HG03135 (cell line): ENCODE measurements around the gene MKS1.

Source experiments
- ATAC-seq: cut with Tn5 transposase; IDR thresholded peaks from one replicate; pipeline ENCODE4 v1.9.1; 2021; ENCODE audit warnings: mild to moderate bottlenecking, moderate library complexity; ENCODE audit not compliant: unreplicated experiment

Gene MKS1

DNA sequence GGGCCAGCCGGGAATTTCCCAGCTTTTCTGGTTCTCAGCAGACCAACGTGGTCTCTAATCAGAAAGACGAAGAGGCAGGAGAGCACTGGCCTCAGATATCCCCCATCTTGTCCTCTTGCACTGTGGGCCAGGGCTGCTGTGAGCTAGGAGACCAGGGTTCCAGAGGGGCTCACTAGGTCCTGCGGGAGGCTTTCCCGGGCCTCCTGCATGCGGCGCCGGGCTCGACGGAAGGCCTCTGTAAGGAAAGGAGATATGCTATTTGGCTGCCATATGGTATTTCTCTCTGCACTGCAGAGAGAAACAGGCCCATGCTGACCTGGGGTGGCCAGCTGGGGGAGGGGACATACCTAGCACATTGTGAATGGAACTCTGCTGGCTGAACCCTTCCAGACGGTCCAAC, 13.1 kb downstream of the MKS1 start:
- ATAC-seq, result no peak

DNA sequence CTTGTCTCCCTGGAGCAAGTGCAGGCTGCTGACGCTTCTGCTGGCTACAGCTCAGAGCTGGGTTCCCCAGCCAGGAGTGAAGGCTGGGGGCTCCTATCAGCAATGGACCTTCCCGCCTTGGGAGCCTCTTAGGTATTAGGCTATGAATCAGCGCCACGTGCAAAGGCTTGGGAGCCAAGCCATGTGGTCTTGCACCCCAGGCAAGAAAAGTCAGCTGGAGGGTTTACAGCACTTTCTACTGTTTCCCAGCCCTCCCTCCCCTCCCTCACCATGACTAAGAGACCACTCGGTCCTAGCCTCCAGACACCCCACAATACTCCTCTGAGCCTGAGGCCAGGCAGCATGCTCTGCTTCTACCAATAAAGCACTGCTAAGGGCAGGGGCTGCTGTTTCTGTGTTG, 14.3 kb downstream of the MKS1 start:
- ATAC-seq, result no peak

- ATAC-seq, result no peak
Measured at GRCh38 chr17:58202859-58203258, 16.2 kb downstream of the MKS1 start.

- ATAC-seq, result no peak
Measured at GRCh38 chr17:58200024-58200633, 18.9 kb downstream of the MKS1 start.

- no peak for ATAC-seq
Measured at GRCh38 chr17:58196610-58197009, 22.4 kb downstream of the MKS1 start.

- no peak for ATAC-seq
Measured at GRCh38 chr17:58195518-58196123, 23.4 kb downstream of the MKS1 start.

DNA sequence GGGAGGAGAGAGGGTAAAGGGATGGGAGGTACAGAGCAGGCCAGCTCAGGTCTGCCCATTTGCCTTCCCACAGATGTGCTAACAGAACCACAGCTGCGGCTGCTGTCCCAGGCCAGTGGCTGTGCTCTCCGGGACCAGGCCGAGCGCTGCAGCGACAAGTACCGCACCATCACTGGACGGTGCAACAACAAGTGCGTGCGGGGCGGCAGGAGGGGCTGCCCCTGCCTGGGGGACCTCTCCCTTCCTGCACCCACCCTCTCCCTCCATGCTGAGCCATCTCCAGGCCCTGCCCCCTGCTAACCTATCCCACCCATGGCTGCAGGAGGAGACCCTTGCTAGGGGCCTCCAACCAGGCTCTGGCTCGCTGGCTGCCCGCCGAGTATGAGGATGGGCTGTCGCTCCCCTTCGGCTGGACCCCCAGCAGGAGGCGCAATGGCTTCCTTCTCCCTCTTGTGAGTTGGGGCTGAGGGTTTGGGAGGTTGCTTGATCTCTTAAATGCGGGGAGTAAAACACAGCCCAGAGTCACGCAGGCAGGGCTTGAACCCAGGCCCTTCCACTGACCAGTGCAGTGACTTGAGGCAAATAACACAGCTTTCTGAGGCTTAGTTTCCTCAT, 25.3 kb downstream of the MKS1 start:
- no peak for ATAC-seq

DNA sequence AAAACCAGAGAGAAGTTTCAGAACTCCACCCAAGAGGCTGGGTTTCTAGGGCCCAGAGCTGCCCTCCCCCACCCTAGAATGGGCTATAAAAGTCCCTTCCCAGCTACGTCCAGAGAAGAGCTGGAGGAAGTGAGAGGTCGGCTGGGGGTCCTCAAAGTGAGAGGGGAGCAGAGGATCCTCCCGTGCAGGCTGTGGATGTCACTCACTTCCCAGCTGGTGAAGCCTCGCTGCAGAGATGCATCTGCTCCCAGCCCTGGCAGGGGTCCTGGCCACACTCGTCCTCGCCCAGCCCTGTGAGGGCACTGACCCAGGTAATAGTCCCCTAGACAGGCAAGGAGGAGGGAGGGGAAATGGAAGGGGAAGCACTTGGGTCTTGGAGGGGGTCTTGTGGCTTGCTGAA, 26.4 kb downstream of the MKS1 start, which contains the start of gene EPX:
Gene EPX, plus strand, starts transcription at position 115 of the 400 bp plus-strand sequence. Its CDS starts 121 bp downstream, at position 236.
- no peak for ATAC-seq

DNA sequence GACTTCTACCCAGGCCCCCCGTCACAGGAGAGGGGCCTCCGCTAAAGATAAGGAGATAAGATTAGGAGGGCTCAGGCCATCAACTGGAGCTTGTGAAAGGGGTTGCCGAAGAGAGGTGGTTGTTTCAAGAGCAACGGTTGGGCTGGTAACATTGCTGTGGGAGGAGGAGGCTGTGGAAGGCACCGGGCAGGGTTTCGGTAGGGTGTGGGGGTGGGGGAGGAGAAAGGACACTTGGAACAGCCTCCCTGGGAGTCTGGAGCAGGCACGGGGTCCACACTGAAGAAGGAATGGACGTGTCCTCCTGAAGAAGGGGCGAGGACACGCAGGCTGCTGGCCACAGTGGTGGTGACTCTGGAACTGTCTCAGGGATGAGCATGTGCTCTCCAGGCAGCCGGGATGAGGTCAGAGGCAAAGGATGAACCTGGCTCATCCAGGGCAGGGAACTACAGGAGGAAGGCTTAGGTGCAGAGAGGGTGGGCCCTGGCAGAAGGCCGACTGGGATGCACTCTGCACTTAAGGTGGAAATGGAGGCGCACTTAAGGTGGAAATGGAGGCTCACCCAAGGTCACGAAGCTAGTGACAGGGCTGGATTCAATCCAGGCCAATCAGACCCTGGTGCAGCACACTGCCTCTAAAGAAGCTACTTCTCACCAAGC, 27.7 kb downstream of the MKS1 start:
- ATAC-seq, result no peak

DNA sequence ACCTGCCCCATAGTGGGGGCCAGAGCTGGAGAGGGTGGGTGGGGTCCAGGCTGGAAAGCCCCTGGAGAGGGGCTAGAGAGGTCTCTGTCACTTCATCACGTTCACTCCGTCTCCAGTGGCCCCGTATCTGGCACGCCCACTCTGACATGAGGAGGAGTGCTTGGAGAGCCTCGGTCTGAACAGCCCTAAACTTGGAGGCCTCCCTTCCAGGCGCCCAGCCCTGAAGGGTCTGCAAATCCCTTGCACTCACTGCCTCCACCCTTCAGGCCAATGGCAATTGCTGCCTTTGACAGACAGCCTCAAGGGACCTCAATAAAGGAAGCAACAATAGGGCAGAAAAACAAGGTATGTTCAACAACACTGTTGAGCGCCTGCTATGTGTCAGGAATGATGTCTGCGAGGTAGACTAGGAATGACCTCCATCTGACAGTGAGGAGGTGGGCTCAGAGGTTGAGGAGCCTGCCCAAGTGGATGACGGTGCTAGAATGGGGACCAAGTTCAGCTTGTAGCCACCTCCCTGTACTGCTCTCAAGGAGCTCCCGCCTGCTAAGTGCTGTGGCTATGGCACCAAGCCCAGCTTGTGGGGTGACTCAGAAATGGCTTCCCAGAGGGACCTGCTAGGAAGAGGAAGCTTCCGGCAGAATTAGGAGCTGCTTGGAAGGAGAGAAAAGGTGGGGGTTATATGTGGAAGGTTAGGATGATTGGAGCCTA, 29.5 kb downstream of the MKS1 start:
- ATAC-seq, result no peak

GRCh38 chr17:58187675-58188074, 31.4 kb downstream of the MKS1 start:
- ATAC-seq, result no peak

- ATAC-seq, result no peak
Measured at GRCh38 chr17:58187063-58187462, 32.0 kb downstream of the MKS1 start.

DNA sequence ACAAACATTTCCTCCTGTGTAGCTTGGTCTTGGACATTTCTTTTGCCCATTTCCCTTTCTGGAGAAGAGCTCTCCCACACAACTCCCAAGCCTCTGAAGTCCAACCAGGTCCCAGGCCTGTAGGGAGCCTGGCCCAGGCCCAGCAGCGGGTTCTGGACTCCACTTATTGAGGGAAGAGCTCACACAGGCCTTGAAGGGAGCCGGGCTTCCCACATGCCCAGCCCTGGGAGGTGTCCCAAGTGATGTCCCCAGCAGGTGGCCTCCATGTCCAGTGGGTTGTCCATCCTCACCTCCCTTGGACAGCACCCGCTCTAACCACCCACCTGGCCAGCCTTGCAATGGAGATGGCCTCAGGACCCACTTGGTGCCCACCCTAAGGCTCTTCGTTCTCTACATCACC, 32.5 kb downstream of the MKS1 start:
- no peak for ATAC-seq

- ATAC-seq, result no peak
Measured at GRCh38 chr17:58184986-58185761, 33.9 kb downstream of the MKS1 start.

- ATAC-seq, result no peak
Measured at GRCh38 chr17:58184308-58184985, 34.6 kb downstream of the MKS1 start.

DNA sequence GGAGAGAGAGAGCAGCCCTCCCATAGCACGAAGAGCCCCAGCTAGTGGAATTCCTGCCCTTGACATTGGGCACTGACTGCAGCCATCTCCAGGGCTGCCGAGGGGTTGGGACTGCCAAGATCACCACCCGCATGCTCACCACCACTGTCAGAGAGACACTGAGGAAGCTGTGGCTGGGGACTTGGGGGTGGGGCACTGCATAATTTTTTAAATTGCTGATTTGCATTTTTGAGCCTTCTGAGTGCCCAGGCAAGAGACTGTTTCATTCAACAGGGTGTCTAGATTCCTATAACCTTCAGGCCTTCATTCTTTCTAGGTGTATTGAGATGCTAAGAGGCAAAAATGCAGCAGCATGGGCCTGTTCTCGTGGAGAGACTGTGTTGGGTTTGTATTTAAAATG, 35.5 kb downstream of the MKS1 start:
- ATAC-seq, result no peak

DNA sequence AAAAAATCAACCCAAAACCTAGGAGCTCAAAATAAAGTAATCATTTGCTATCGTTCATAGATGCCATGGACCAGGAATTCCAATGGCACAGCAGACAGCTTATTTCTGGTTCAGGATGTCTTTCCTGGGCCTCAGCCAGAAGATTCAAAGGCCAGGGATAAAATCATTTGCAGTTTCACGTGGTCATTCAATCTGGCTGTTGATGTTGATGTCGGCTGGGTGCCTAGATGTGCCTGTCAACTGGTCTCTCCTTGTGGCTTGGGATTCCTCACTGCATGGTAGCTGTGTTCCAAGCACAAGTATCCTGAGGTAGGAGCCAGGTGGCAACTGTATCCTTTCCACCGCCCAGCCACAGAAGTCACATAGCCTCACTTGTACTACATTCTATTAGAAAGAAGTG, 37.3 kb downstream of the MKS1 start:
- no peak for ATAC-seq

DNA sequence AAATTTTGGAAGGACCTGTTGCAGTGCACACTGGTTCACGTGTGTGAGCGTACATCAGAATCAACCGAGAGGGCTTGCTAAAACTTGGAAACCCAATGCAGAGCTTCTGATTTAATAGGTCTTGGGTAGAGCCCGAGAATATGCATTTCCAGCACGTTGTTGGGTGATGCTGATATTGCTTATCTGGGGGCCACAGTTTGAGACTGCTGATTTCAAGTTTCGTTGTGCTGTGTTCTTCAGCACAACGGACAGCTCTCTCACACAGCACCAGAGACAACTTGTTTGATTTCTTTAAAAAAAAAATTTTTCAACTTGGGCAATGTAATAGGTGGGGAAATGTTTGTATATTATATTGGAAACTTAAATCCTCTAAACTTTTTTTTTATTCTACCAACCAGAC, 42.9 kb downstream of the MKS1 start:
- no peak for ATAC-seq

DNA sequence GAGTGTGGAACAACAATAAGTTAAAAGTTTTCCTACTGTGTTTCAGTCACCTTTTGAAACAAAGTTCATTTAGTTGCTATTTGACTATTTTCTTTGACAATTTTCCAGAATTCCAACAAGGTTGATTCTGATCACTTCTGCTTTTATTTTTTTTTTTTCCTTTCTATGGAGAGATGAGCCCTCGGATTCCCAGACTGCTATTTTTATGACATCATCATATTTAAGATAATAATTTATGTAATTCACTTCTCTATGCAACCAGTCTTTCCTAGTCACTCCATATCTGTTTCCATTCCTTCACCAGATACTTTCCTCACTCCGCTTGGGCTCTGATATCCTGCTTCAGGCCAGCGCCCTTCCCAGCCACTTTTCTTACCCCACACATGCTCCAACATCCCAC, 44.2 kb downstream of the MKS1 start:
- no peak for ATAC-seq
